NK-92 (cell line): Measurements from ENCODE around the gene OR10A7.
"Not testable (repeated sequence)": the region's sequence is repeated elsewhere in the genome, so short reads cannot be mapped to it uniquely, and the experiment has no call there.

Experiments
- DNase-seq: peaks from one replicate; lab custom pipeline; 2025; ENCODE audit not compliant: unreplicated experiment; lab: John Stamatoyannopoulos, UW

The OR10A7 gene

GRCh38 chr12:55220725-55221124 lies at the start of gene OR10A7:
Gene OR10A7 (plus strand): TSS chr12:55221025. CDS start chr12:55221025, 0 bp downstream.
- DNase-seq = no peak

- DNase-seq = no peak
Observed at GRCh38 chr12:55171445-55171844, 49.4 kb upstream of the OR10A7 start.

- not testable (repeated sequence) for DNase-seq
Observed at GRCh38 chr12:55171846-55172245, 49.0 kb upstream of the OR10A7 start.

GRCh38 chr12:55172686-55173085 lies 48.1 kb upstream of the OR10A7 start:
- no peak for DNase-seq

GRCh38 chr12:55173456-55173855 lies 47.4 kb upstream of the OR10A7 start:
- no peak for DNase-seq

GRCh38 chr12:55188573-55188972 lies 32.3 kb upstream of the OR10A7 start:
- no peak for DNase-seq

- DNase-seq = no peak
Observed at GRCh38 chr12:55188974-55189556, 31.8 kb upstream of the OR10A7 start.

GRCh38 chr12:55194382-55194781 lies 26.4 kb upstream of the OR10A7 start:
- DNase-seq = no peak

GRCh38 chr12:55226523-55226922 lies 5.7 kb downstream of the OR10A7 start:
- DNase-seq = no peak

- no peak for DNase-seq
Observed at GRCh38 chr12:55227643-55228042, 6.8 kb downstream of the OR10A7 start.

- no peak for DNase-seq
Observed at GRCh38 chr12:55244309-55244708, 23.5 kb downstream of the OR10A7 start, which contains the start of gene OR6C74. Gene OR6C74 (plus strand): TSS chr12:55244609. CDS start chr12:55247288, 2,679 bp downstream.

GRCh38 chr12:55246159-55246558 lies 25.3 kb downstream of the OR10A7 start:
- DNase-seq = no peak

- no peak for DNase-seq
Observed at GRCh38 chr12:55250944-55251343, 30.1 kb downstream of the OR10A7 start.

GRCh38 chr12:55253281-55253680 lies 32.5 kb downstream of the OR10A7 start:
- no peak for DNase-seq

GRCh38 chr12:55256831-55257230 lies 36.0 kb downstream of the OR10A7 start:
- DNase-seq = no peak

- no peak for DNase-seq
Observed at GRCh38 chr12:55258303-55258702, 37.5 kb downstream of the OR10A7 start.
